ENCODE data around the gene SMCO2.
"Not testable (repeated sequence)": the region's sequence is repeated elsewhere in the genome, so short reads cannot be mapped to it uniquely, and the experiment has no call there.

SMCO2 gene

GRCh38 chr12:27544858-27545257 is 98.3 kb downstream of the SMCO2 start:
- no CpG with 5 or more reads among the region's 1 CpG for WGBS
- not testable (repeated sequence) for H3K9ac ChIP-seq (ENCODE audit: low read depth, low read length); H3K36me3 ChIP-seq (ENCODE audit: insufficient read depth, low read length)

GRCh38 chr12:27545665-27546064 is 99.1 kb downstream of the SMCO2 start:
- H3K9ac ChIP-seq (ENCODE audit: low read depth, low read length), result no peak overlapping the region
- H3K4me3 ChIP-seq (ENCODE audit: low read length), result no peak overlapping the region
- WGBS, result 96% methylated on average over 9 of the region's 9 CpGs
- H3K27me3 ChIP-seq (ENCODE audit: insufficient read depth, low read length), result no peaks in the 10 kb centered on the region
- H3K4me1 ChIP-seq (ENCODE audit: insufficient read depth, low read length), result peaks cover 19% of the 10 kb centered on the region
- H3K9me3 ChIP-seq (ENCODE audit: insufficient read depth, low read depth, low read length), result no peaks in the 10 kb centered on the region
- no peak overlapping the region for H3K27ac ChIP-seq (ENCODE audit: low read depth, low read length)
- H3K36me3 ChIP-seq (ENCODE audit: insufficient read depth, low read length), result no peaks in the 10 kb centered on the region

More at GRCh38 chr12:27544858-27545257, 98.3 kb downstream of the SMCO2 start:
- H3K9me3 ChIP-seq (ENCODE audit: insufficient read depth, low read depth, low read length); H3K4me3 ChIP-seq (ENCODE audit: low read length); H3K27me3 ChIP-seq (ENCODE audit: insufficient read depth, low read length); H3K27ac ChIP-seq (ENCODE audit: low read depth, low read length): not testable (repeated sequence)
- peaks cover 13% of the 10 kb centered on the region for H3K4me1 ChIP-seq (ENCODE audit: insufficient read depth, low read length)

GRCh38 chr12:27547592-27547991 is 101.1 kb downstream of the SMCO2 start:
- Histone ChIP-seq H3K9ac (ENCODE audit: low read depth, low read length) (no peak overlapping the region), H3K36me3 (ENCODE audit: insufficient read depth, low read length) (no peaks in the 10 kb centered on the region), H3K4me3 (ENCODE audit: low read length) (no peak overlapping the region), H3K27ac (ENCODE audit: low read depth, low read length) (no peak overlapping the region), H3K27me3 (ENCODE audit: insufficient read depth, low read length) (no peaks in the 10 kb centered on the region), H3K4me1 (ENCODE audit: insufficient read depth, low read length) (peaks cover 15% of the 10 kb centered on the region), H3K9me3 (ENCODE audit: insufficient read depth, low read depth, low read length) (no peaks in the 10 kb centered on the region)
- 95% methylated on average over 5 of the region's 5 CpGs for WGBS

GRCh38 chr12:27548301-27549199 is 102.0 kb downstream of the SMCO2 start:
- Histone ChIP-seq H3K27me3 (ENCODE audit: insufficient read depth, low read length) (no peaks in the 10 kb centered on the region), H3K4me3 (ENCODE audit: low read length) (no peak overlapping the region), H3K9me3 (ENCODE audit: insufficient read depth, low read depth, low read length) (no peaks in the 10 kb centered on the region), H3K9ac (ENCODE audit: low read depth, low read length) (no peak overlapping the region), H3K4me1 (ENCODE audit: insufficient read depth, low read length) (peaks cover 19% of the 10 kb centered on the region), H3K36me3 (ENCODE audit: insufficient read depth, low read length) (no peaks in the 10 kb centered on the region), H3K27ac (ENCODE audit: low read depth, low read length) (no peak overlapping the region)
- WGBS, result 96% methylated on average over 8 of the region's 8 CpGs

- Histone ChIP-seq H3K4me3 (ENCODE audit: low read length) (no peak overlapping the region), H3K9me3 (ENCODE audit: insufficient read depth, low read depth, low read length) (no peaks in the 10 kb centered on the region), H3K36me3 (ENCODE audit: insufficient read depth, low read length) (no peaks in the 10 kb centered on the region), H3K27me3 (ENCODE audit: insufficient read depth, low read length) (no peaks in the 10 kb centered on the region), H3K4me1 (ENCODE audit: insufficient read depth, low read length) (peaks cover 23% of the 10 kb centered on the region), H3K9ac (ENCODE audit: low read depth, low read length) (no peak overlapping the region), H3K27ac (ENCODE audit: low read depth, low read length) (no peak overlapping the region)
- WGBS, result 88% methylated on average over 7 of the region's 8 CpGs
Observed at GRCh38 chr12:27549236-27549800, 102.8 kb downstream of the SMCO2 start.

GRCh38 chr12:27549801-27550652 is 103.5 kb downstream of the SMCO2 start:
- 64% methylated on average over 11 of the region's 12 CpGs for WGBS
- H3K27ac ChIP-seq (ENCODE audit: low read depth, low read length), result no peak overlapping the region
- peaks cover 25% of the 10 kb centered on the region for H3K4me1 ChIP-seq (ENCODE audit: insufficient read depth, low read length)
- no peaks in the 10 kb centered on the region for H3K9me3 ChIP-seq (ENCODE audit: insufficient read depth, low read depth, low read length)
- H3K9ac ChIP-seq (ENCODE audit: low read depth, low read length), result no peak overlapping the region
- H3K36me3 ChIP-seq (ENCODE audit: insufficient read depth, low read length), result no peaks in the 10 kb centered on the region
- no peak overlapping the region for H3K4me3 ChIP-seq (ENCODE audit: low read length)
- H3K27me3 ChIP-seq (ENCODE audit: insufficient read depth, low read length), result no peaks in the 10 kb centered on the region

- no peaks in the 10 kb centered on the region for H3K27me3 ChIP-seq (ENCODE audit: insufficient read depth, low read length)
- H3K9ac ChIP-seq (ENCODE audit: low read depth, low read length), result no peak overlapping the region
- H3K36me3 ChIP-seq (ENCODE audit: insufficient read depth, low read length), result no peaks in the 10 kb centered on the region
- WGBS, result 85% methylated on average over 4 of the region's 4 CpGs
- no peak overlapping the region for H3K4me3 ChIP-seq (ENCODE audit: low read length)
- H3K4me1 ChIP-seq (ENCODE audit: insufficient read depth, low read length), result peaks cover 25% of the 10 kb centered on the region
- no peaks in the 10 kb centered on the region for H3K9me3 ChIP-seq (ENCODE audit: insufficient read depth, low read depth, low read length)
- H3K27ac ChIP-seq (ENCODE audit: low read depth, low read length), result no peak overlapping the region
Observed at GRCh38 chr12:27550653-27550975, 104.1 kb downstream of the SMCO2 start.

- no peak overlapping the region for H3K9ac ChIP-seq (ENCODE audit: low read depth, low read length)
- WGBS, result 95% methylated on average over 9 of the region's 9 CpGs
- no peaks in the 10 kb centered on the region for H3K9me3 ChIP-seq (ENCODE audit: insufficient read depth, low read depth, low read length)
- no peak overlapping the region for H3K27ac ChIP-seq (ENCODE audit: low read depth, low read length)
- H3K36me3 ChIP-seq (ENCODE audit: insufficient read depth, low read length), result no peaks in the 10 kb centered on the region
- H3K27me3 ChIP-seq (ENCODE audit: insufficient read depth, low read length), result no peaks in the 10 kb centered on the region
- H3K4me3 ChIP-seq (ENCODE audit: low read length), result no peak overlapping the region
- peaks cover 25% of the 10 kb centered on the region for H3K4me1 ChIP-seq (ENCODE audit: insufficient read depth, low read length)
Observed at GRCh38 chr12:27551172-27551840, 104.8 kb downstream of the SMCO2 start.

All from HUES64 (cell line).